NCI-H187 (cell line): Measurements from ENCODE around the gene WFS1.

Experiments used
- DNase-seq, 2 experiments: peaks; one replicate each; lab custom pipeline; 2025; lab: John Stamatoyannopoulos, UW

The WFS1 gene

DNA sequence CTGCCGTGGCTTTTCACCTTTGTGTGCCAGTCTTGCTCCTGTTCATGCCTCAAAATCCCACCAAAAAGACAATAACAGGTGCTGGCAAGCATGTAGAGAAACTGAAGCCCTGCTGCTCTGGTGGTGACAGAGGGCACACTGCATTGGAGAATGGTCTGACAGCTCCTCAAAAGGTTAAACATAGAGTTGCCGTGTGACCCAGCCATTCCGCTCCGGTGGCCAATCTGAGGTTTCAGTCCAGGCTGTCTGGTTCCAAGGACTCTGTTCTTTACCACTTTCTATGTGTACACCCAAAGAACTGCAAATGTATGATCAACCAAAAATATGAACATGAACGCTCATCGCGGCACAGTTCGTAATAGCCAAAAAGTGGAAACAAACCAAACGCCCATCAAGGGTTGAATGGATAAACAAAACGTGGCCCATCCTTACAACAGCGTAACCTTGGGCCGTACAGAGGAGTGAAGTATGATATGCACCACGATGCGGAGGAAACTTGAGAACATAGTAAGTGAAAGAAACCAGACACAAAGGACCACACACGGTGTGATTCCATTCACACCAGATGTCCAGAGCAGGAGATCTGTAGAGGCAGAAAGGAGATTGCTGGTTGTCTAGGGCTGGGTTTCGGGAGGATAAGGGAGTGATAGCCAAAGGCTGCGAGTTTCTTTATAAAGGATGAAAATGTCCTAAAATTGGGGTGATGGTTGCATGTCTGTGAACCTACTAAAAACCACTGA, 33.6 kb upstream of the WFS1 start:
- DNase-seq = no peak

DNA sequence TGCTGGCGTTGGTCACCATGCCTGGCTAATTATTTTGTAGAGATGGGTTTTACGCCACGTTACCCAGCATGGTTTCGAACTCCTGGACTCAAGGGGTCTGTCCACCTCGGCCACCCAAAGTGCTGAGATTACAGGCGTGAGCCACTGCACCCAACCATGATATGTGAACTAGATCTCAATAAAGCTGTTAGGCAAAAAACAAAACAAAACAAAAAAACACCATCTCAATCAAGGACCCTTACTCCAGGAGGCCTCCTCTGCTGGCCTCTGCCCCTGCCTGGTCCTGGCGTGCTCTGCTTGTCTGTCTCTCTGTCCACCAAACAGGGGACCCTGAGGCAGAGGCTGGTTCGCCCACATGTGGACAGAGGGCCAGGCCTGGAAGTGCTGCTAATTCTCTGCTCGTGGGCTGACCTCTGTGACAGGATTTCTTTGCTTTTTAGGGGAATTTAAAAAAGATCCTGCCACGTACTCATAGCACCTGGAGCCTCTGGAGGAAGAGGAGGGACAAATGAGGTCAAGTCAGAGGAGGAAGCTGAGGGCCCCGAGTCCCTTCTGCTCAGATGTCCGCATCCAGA, 32.7 kb upstream of the WFS1 start:
- no peak for DNase-seq

DNA sequence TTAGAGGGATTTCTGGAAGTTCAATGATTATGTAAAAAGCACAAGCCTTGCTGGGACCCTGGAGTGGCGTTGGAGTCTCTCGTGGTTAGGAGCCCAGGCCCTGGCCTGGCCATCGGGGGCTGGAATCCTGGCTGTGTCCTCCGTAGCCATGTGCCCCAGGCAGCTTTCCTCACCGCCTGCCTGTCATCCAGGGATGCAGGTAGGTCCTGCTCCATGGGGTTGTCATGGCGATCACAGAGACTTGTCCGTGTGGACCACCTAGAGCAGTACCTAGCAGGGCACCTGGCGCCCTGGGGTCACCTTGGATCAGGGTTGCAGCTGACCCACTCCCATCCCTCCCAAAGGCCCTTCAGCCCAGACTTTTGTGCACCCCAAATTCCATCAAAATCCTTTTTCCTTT, 30.2 kb upstream of the WFS1 start:
- DNase-seq = no peak

DNA sequence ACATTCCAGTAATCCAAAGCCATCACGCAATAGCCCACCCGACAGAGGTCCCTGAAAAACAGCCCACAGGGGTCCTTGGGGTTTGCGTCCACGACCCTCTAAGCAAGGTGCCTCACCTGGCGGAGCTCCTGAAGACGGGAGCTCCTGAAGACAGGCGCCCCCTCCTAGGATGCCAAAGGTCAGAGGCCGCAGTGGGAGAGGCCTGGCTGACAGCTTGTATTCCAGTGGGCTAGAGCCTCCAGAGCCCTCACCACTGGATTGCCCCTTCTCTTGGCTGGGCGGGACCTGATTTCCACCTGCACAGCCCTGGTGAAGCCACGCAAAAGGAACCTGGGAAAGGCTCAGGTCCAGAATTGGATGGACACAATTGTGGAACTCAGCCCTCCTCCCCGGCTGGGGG, 29.7 kb upstream of the WFS1 start:
- no peak for DNase-seq

DNA sequence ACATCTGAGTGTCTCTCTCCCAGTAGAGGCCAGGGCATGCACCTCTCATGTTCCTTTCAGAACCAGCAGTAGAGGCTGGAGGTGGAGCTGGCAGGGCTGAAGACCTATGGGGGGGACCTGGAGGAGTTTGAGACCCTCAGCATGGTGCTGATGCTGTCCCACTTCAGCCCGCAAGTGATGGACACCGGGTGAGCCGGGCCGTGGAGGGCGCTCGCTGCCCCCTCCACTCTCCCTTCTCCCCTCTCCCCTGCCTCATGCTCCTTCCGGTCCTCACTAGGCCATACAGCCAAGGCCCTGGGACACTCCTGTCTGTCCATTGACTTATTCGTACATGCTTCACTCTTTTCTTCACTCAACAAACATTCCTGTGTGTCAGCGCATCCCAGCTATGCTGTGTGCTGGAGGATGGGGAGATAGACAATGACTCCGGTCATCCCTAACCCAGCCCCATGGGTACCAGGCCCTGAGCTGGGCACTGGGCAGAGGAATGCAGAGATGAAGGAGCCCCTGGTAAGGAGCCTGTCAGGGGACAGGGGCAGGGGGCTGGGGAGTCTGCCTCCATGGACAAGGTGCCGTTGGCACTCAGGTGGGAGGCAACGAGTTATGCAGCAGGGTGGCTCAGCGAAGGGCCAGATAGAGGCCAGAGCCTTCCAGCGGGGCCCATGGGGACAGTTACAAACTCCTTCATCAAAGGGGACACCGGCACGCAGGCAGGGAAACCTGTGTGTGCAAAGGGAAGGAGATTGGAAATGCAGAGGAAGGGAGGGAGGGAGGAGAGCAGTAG, 28.4 kb upstream of the WFS1 start:
- no peak for DNase-seq

DNA sequence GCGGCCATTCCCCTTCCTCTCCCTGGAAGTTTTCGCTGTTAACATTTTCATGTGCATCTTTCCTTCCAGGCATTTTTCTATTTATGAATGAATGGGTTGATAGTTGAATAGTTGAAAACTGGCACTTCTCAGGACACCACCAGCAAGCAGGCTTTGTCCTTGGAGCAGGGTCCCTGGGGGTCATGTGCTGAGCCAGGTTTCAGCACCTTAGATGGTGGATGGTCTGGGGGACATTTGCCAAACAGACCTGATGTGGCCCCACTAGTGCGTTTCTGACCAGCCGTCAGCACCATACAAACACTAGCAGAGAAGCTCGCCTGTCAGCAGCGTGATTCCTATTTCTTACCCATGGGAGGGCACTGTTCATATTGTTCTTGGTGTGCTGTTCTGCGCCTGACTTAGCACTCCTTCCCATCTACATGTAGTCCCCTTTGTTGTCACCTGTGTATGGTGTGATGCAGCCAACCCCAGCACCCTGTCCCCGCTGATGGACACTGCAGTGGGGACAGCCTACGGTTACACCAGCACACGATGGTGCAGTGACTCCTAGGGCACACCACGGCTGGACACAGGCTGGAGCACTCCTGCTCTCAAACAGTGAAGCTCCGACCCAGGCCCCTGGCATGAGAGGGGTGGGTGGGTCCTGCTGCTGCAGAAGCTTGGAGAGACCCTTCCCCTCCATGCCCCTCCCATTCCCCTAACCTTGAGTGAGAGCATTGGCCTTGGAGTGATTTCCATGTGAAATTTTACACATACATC, 27.2 kb upstream of the WFS1 start:
- no peak for DNase-seq

DNA sequence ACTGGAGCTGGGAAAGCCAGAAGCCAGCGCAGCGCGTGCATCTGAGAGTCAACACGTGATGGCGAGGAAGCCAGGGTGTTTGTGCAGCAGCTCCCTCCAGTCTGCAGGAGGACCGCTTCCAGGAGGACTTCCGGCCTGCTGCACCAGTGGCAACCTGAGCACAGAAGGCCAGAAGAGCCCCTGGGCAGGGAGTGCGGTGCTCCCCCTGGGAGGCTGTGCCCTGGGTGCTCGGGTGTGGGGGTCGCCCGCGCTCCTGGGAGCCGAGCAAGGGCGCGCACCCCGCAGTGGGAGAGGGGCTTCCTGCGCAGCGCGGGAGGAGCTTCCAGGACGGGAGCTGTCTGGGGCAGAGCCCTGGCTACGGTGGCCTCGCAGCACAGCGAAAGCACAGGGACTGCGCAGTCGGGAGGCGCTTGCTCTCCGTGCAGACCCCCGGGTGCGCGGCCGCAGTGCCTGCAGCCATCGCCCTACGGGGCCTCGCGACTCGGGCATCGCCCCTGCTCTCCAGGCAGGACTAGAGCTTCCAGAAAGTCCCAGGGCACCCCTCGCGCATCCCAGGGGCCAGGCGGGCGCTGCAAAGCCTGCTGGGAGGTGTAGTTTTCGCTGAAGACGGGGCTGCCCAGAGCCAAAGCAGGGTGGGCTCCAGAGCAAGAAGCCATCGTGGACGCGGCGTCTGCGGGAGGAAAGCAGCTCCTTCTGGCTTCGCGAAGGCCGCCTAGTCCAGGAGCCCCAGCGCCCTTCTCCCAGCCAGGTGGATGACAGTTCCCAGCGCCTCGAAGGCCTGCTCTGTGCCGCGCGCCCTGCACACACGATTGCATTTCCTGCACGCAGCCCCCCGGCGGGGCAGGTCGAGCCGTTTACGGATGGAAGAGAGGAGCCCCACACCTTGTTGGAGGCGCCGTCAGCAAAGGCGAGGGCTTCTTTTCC, 24.1 kb upstream of the WFS1 start:
- DNase-seq = no peak

DNA sequence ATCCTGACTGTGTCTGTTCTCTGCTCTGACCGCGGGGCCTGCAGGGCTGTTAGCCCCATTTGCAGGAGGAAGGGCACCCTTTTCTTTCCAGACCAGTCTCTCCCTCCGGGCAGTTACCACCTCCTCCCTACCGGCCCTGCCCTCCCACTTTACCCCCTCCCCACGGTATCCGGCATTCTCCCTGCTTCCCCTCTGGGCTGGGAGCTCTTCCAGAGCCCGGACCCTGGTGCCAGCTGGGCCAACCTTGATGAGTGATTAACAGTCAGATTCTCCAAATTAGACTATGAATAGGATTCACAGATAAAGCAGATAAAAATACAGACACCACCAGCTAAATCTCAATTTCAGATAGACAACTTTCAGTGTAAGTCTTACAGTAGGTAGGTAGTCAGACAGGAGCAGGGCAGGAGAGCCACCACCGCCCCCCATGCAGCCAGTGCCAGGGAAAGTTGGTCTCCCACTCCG, 23.4 kb upstream of the WFS1 start:
- no peak for DNase-seq

DNA sequence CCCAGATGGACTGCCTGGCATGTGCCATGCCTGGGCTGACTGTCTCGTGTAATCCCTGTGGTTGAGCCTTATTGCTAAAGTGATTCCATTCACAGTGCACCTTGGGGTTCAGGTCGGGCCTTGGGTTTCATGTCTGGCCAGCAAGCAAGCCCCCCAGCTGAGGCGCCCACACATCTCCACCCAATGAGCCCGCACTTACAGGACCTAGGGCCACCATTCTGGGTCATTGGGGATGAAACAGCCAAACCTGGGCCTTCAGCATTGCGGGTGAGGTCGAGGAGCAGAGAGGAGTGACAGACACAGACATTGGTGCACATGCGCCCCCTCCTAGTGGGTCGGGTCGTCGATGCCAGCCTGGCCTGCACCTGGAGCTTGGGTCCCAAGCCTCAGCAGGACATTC, 21.3 kb upstream of the WFS1 start:
- DNase-seq = no peak

DNA sequence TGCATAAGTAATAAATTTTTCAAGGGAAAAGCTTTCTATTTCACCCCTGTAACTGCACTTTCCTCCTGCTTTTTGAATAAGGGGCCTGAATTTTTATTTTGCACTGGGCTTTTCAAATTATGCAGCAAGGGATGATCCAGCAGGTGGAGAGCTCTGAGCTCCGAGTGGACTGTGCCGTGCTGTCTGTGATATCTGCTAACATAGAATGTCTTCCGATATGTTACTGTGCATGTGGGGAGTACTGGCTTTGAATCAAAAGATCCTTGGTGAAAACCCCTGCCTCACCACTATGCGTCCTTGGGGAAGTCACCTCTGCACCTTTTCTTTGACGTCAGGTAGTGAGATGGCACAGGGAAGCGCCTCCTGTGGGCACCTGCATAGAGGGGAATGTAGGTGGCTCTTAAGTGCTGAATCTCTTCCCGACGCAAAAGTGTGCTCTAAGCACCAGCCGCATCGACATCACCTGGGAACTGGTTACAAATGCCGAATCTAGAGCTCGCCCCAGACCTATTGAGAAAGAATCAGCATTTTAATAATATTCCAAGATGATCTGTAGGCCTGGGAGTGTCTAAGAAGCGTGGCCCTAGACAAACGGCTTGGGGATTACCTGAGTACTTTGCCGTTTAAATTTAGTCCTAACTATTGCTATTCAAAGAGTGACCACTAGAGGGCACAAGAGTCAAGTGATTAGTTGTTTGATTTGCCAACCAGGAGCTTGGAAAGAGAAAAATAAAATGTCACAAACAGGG, 19.2 kb upstream of the WFS1 start:
- peak; percentile 57 to 58 for DNase-seq

DNA sequence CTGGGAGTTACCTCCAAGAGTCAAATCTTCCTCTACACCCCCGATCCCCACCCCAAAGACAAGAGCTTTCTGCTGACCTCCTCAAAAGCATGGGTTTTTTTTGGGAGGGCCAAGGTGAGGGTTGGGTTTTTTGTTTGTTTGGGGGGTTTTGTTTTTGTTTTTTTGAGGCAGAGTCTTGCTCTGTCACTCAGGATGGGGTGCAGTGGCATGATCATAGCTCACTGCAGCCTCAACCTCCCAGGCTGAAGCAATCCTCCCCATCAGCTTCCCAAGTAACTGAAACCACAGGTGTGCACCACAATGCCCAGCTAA, 18.7 kb upstream of the WFS1 start:
- no peak for DNase-seq

DNA sequence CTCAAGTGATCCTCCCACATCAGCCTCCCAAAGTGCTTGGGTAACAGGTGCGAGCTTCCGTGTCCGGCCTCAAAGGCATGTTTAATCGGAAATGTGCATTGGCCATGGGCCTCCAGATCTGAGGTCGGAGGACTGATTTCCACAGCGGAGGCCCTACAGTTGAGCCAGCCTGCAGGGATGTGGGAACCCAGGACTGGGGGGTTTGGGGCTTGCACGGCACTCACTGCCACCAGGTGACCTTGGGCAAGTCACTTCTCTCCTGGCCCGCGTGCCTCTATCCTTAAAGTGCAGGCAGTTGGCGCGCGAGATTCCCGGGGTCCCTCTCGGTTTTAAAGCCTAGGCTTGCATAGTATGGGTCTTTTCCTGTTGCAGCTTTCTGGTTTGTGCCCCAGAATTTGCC, 18.3 kb upstream of the WFS1 start:
- no peak for DNase-seq

DNA sequence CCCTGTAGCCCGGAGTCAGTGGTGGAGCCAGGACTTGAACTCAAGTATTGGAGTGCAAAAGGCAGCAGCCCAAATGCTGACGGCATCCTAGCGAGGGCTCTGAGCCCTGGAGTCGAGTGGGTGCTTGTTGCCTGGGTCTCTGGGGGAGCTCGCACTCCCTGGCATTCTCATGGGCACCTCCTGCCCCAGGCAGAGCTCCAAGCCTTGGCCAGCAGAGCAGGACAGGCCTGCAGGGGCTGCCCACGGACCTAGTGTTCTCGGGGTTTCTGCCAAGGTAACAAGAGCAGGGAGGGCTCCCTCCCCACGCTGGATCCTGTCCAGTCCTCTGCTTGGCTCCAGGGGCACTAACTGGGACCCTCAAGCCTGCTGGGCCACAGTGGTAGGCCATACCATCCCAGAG, 17.6 kb upstream of the WFS1 start:
- no peak for DNase-seq

DNA sequence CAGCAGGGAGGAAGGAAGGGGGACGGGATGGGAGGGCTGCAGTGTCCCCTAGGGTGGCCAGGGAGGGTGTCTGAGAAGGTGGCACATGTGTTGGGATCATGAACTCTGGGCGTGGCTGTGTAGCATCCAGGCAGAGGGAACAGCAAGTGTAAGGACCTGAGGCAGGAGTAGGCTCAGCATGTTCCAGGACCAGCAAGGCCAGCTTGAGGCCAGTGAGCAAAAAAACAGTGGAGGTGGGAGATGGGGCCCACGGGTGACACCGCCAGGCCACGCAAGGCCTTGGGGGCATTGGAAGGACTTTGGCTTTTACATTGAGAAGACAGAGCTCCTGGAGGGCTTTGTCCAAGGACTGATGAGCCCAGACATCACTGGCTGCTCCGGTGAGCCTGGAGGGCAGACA, 16.5 kb upstream of the WFS1 start:
- DNase-seq = no peak

DNA sequence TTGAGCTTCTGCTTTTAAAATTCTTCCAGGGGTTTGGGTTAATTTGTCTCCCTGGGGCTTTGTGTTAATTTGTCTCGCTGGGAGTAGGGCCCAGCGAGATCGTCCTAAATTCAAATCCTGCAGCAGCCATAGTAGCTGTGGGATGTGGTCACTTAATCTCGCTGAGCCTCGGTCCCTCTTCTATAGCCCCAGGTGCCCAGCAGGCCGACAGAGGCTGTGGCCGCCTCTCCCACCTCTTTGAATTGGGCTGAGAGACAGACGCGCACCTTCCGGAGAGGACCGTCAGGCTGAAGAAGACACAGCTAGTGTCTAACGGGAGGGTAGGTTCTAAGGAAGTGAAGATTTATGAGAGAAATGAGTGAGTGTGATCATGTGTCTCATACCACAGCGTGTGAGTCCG, 15.7 kb upstream of the WFS1 start:
- no peak for DNase-seq

DNA sequence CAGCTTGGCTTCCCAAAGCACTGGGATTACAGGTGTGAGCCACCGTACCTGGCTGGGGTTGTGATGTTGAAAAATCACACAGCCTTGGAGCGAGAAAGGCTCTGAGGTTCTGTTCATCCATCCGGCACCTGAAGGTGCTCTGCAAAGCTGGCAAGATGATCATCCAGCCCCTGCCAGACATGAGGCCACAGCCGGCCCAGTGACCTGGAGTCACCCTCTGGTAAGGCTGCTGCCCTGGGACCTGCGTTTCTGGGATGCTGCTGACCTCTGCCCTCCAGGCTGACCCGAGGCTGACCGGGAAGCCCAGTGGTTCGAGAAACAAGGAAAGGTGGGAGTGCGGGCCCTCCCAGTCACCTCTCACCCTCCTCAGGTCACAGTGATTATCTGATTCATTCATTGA, 13.5 kb upstream of the WFS1 start:
- no peak for DNase-seq

DNA sequence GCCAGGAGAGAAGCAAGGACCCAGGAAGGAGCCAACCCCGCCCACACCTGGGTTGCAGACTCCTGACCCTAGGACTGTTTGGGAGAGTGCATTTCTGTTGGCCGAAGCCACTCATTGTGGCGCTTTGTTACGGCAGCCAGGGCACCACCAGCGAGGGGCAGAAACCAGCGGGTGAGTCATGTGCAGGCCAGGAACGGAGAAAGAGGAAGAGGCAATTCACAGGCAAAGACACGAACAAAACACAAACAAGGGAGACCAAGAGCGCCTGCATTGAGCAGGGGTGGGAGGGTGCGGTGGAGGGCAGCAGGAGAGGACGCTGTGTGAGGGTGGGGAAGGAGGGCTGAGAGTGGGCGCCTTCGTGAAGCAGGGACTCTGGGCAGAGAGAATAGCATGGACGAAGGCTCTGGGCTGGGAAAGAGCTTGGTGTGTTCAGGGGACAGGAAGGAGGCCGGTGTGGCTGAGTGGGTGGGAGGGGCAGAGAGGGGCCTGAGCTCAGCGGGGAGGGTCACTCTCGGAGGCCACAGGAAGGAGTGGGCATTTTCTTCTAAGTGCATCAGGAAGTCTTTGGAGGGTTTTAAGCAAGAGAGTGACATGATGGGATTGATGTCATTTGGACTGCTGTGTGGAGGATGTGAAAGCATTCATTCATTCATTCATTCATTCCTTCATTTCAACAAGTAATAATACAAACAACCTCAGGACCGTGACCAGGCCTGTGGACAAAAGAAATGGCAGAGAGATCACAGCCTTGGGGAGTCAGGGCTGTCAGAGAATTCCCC, 12.2 kb upstream of the WFS1 start:
- DNase-seq = no peak

DNA sequence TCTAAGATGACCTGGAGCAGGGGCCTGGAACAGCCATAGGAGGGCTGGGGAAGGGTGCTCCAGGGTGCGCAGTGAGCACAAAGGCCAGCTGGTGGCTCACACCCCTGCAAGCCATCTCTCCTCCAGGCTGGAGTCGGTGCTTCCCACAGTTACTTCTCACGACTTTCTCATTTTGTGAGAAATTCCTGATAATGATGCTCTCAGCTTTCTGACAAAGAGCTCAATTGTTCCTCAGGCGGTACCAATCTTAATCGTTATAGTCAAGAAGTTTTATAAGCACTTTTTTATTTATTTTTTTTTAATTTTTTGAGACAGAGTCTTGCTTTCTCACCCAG, 11.7 kb upstream of the WFS1 start:
- DNase-seq = no peak

DNA sequence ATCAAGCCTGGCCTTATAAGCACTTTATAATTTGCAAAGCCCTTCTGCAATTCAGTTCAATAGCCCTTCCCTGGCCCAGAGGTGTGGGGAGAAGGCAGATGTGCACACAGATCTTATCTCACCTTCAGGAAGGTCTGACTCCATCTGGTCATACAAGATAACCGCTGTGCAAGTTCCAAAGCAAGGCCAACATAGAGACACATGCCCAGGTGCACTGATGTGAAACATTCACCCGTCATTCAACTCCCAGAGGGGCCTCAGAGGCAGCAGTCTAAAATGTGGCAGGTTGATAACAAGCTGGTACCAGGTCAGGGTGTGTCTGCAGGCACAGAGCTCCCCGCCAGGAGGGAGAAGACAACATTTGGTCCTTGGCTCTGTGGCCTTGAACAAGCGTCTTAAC, 10.9 kb upstream of the WFS1 start:
- no peak for DNase-seq

DNA sequence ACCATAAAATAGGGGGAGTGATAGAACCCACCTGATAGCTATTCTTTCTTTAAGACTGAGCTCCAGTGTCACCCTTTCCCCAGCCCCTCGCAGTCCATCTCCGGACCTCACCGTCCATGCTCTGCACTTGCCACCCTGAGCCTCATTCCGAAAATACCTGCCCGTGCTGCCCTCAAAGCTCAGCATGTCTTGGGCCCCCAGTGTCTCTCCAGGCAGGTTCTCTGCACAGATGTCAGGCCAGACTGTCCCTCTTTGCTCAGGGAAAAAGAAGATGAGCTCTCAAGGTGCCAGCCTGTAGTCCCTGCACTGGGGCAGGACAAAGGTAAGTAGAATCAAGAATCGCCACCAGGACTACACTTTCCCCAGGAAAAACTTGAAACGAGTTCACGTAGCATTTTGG, 9.8 kb upstream of the WFS1 start:
- no peak for DNase-seq
